Forelimb muscle (tissue), 1 donor: ENCODE data around the gene UBE3A. TPM values are rescaled to one million over a fixed set of nuclear protein-coding genes. Genes with fewer than 3 reads are reported as not detected.

Experiments used
- DNase-seq: peaks from one replicate; pipeline ENCODE4 v3.0.0-alpha.2; 2013; ENCODE audit warnings: low read depth
- polyA plus RNA-seq: library from polyadenylated mRNA; unstranded; fragments of 120-200 nt; gene quantifications from one replicate; pipeline ENCODE4 v1.2.1, GENCODE V29; 2013; ENCODE audit not compliant: insufficient read length

The UBE3A gene
- polyA plus RNA-seq, 1 donor, result 95.0 TPM

DNA sequence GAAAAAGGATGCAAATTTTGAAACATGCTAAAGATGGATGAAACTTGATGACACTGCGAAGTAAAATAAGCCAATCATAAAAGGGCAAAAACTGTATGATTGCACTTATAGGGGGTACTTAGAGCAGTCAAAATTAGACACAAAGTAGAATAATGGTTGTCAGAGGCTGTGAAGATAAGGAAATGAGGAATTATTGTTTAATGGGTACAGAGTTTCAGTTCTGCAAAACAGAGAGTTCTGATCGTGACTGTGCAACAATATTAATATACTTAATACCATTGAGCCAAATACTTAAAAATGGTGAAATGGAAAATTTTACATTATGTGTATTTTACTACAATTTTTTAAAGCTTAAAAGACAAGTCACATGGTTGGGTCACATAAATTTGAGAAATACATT lies 35.1 kb downstream of the UBE3A start:
- no peak for DNase-seq

DNA sequence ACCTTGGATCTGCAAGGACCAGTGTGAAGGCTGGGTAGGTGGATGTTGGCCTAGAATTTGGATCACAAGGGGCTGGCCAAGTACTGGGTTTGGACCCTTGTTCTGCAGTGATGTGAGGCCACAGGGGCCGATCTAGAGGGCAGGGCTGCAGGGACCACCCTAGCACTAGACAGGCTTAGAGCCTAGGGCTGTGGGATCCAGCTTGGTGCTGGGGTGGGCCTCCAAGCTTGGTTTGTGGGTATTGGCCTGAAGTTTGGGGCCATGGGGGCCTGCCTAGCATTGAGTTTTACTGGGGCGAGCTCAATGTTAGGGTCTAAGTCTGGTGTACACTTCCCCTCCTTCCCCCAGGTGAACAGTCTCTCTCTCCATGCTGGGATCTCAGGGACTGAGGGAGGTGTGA lies 36.5 kb downstream of the UBE3A start:
- DNase-seq, result no peak

DNA sequence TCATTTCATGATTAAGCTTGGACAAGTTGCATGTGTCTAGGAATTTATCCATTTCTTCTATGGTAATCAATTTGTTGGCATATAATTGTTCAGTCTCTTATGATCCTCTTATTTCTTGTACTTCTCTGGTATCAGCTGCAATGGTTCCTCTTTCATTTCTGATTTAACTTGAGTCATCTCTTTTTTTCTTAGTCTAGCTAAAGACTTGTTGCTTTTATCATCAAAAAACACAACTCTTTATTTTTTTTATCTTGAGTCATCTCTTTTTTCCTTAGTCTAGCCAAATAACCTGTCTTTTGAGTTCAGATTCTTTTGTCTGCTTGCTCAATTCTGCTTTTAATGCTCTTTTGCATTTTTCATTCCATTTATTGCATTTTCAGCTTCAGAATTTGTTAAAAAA lies 37.3 kb downstream of the UBE3A start:
- no peak for DNase-seq

DNA sequence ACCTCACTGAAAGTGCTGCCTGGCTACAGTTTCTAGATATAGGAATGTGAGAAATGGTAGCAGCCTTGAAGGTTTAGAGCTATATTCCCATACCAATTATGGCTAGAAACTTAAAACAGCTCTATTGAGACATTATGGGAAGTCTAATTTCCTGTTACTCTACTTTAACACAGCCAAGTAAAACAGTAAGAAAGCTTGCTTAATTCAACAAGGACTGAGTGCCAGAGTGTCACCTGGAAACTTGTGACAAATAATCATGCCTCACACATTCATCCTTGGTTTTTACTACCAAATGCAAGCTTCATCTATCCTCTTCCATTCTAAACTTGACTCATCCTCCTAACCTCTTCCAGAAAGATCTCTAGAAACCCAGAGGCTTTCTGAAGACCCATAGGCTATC lies 41.7 kb downstream of the UBE3A start:
- DNase-seq, result no peak

DNA sequence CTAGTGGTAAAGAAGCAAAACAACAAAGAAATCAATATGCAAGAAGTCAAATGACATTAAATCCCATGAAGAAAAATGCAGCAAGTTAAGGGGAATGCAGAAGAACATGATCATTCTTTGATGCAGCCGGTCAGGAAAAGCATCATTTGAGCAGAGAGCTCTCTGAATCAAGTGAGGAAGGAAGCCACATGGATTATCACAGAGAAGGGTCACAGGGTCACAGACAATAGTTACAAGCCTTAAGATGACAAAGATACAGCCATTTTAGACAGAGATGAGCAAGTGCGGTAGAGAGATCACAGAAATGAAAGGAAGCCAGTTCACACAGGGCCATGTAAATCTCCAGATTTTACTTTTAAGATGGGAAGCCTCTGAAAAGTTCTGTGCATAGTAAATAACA lies 43.9 kb downstream of the UBE3A start:
- DNase-seq, result no peak

DNA sequence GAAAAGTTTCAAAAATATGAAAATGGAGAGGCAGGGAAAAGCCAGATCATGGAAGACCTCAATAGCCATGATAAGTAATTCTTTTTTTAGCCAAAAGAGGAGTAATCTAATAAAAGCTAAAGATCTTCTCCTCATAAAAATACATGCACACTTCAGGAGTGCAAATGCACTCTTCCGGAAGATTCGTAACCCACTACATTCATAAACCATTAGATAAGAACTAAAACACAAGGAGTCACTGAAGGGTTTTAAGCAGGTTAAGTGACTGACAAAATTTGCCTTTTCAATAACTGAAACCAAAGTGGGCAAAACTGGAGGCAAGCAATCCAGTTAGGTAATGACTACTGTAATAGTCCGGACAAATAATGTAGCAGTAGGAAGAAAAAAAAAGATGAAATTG lies 46.0 kb downstream of the UBE3A start:
- no peak for DNase-seq

DNA sequence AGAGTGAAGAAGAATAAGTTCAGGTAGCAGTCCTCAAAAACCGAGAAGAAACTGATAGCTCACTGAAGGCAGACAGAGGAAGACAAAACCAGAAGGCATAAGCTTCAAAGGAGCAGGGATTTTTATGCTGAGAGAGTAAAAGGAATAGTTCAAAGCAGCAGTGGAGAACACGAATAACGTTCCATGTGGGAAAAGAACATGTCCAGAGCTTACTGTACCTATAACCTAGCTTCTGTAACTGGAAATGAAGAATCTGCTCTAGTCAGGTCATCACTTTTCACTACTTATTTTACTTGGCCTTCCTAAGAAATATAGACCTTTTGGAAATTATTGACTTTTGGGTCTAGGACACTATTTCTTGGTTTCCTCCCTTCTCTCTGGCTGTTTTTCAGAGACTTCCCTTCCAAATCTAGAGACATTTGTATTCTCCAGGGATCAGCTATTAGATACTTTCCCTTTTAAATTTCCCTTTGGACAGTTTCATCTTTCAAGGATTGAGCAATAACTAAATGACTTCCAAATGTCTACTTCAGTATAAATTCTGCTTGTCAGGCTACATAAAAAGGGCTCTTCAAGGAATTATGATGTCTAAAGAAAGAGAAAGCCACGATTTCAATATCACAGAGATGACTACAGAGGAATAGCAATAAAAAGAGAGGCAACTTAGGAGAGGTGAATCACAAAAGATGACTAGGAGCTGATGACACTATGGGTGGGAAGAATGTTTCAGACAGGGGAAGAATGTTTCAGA lies 46.7 kb downstream of the UBE3A start:
- peak; percentile 26 for DNase-seq

DNA sequence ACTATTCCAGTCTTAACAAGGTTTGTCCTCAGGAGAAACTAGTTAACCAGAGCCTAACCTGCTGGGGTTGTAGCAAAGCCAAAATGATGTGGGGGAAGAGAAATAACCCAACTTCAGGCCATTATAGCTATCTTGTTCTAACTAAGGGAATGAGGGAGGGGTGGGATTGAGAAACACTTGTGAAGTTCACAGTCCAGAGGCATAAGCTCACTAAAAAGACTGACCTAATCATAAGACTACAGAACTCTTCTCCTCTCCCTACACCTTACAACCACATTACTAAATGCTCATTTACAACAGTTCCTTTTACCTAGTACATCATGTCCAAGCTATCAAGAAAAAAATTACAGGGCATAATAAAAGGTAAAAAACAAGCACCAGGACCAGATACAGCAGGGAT lies 52.8 kb downstream of the UBE3A start:
- DNase-seq, result no peak

DNA sequence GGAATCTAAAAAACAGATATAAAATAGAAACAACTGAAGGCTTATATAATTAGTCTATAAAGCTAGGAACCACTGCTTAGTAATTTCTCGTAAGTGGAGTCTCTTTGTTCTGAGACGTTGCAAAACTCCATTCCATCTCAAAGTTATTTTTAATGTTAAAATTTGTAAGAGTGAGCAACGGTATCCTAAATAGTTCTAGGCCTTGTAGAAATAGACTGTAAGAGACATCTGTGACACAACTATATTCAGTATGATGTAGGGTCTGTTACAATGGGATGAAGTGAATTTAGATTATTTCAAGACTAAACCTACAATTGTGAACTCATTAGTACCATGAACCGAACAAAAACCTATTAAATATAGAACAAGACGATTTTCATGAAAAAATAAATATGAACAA lies 57.2 kb downstream of the UBE3A start:
- DNase-seq, result no peak

DNA sequence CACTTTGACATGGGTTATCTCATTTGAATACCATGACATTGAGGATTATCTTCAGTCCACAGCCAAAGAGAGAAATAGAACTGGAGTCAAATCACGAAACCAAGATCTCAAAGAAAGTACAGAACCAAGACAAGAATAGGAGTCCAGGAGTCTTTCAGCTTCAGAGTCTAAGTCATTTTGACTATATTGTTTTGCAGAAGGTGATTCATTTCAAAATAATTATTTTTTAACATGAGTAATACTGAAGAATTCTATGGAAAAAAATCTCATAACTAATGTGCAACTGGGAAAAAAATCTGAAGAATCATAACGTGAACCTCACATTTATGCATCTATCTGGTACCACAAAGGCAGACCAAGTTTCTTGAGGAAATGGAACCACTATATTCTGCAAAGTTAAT lies 60.3 kb downstream of the UBE3A start:
- no peak for DNase-seq

DNA sequence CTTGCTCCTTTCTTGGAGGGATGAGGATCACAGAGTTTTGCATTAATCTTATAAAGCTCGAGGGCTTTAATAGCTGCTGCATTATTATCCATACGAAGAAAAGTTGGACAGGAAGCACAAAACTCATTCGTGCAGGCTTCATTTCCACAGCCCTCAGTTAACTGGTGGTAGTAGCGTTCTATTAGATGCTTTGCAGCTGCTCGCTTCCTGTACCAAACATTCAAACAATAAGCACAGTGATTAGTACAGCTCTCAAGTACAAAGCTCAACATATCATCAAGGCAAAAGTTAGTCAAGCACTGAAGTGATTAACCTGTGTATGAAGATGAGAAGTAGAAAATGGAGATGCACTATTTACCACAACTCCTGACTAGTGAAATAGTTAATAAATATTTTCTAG lies 63.3 kb downstream of the UBE3A start:
- DNase-seq, result no peak

DNA sequence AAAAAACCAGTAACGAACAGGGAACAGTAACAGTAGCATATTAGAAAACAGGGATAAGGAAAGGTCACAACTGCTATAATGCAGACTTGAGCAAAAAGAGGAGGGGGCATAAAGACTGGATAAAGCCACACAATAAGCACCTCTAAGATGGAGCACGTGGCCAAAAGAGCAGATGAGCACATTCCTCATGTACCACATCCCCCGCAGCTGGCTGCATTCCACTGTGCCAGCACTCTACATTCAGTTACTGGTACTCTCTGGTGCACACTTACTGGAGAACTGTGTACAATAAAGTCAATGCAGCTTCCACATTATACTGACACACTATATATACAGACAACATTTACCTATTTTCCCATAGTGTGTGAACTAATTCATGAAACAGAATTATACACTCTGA lies 64.7 kb downstream of the UBE3A start:
- DNase-seq, result no peak

DNA sequence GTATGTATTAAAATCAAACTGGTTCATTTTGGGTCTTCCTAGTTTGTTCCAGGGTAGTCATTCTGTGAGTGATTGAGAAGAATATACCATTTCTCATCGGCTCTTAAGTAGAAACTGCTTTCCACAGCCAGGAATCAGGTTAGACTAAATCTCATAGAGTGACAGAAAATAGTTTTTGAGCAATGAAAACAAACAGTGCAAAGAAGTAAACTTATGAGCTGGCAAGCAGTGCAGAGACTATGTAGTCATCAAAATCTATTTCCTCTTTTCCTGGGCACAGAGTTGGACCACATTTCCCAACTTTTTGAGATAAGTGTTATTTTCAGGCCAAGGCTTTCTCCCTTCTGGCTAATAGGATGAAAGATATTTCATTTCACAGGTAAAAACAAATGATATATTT lies 66.5 kb downstream of the UBE3A start:
- DNase-seq, result no peak

DNA sequence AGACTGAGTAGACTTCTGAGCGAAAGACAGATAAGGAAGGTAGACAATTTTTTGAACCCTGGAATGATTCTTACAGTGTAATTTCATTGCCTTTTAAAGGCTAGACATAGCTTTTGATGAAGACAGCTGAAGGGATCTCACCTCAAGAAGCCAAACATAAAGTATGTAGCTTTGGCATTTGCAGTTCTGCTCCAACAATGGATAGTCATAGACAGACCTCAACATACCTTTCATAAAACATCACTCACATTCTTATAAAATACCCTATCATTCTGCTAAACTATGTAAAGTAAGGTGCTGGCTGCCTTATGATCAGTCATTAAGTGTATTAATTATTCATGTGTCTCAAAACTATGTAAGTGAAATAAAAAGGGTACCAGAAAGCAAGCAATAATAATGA lies 70.0 kb downstream of the UBE3A start:
- DNase-seq, result no peak

DNA sequence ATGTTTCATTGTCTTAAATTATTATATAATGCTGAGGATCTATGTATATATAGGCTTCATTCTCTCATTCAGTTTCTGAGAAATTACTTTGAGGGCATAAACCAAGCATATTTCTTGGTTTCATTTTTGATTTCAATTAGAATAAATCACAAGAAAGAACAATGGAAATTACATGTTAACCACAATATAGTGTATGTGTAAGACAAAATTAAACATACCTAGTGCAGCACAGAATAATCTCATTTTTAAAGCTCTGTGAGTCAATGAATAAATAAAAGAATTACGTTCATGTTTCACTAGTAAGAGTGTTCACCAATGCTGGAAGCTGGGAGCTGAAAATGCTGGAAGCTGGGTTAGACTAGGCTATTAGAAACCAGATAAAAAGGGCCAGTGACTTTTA lies 72.8 kb downstream of the UBE3A start:
- DNase-seq, result no peak

DNA sequence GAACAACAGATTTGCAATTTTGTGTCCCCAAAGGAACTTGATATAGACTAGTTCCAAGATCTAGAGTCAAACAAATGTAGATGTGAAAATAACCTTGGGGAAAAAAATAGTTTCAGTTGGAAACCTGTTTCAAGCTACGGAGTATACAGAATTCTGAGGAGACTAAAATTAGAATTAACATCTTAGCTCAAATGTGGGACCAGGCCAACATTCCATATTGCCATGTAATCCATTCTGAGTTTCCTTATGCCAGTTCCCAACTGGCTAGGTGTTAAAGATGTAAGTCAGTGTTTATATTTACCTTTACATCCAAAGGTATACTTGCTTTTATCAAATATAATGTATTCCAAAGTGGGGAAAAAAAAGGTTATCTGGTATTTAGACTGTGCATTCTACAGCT lies 76.3 kb downstream of the UBE3A start:
- no peak for DNase-seq

DNA sequence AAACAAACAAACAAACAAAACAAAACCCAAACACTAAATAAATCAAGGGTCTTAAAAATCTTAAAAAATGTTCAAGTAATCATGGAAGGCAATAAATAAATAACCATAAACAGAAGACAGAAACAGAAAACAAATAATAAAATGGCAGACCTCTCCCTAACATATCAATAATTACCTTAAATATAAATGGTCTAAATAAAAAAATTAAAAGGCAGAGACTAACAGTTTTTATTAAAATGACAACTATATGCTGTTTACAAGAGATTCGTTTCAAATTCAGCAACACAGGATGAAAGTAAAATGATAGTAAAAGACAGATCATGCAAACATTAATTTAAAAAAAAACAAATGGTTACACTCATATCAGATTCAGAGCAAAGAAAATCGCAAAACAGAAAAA lies 91.1 kb downstream of the UBE3A start:
- no peak for DNase-seq

DNA sequence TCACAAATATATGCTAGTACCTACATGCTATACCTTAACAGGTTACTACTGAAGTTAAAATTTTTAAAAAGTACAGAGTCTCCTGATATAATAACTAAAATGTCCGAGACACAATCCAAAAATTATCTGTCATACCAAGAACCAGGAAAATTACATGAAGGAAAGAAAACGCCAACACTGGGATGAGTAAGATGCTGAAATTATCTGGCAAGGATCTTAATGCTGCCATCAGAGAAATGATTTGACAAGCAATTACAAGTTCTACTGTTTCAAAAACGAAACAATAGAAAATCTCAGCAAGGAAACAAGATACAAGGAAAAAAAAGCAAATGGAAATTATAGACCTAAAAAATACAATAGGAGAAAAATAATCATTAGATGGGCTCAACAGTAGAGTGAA lies 92.5 kb downstream of the UBE3A start:
- DNase-seq, result no peak

DNA sequence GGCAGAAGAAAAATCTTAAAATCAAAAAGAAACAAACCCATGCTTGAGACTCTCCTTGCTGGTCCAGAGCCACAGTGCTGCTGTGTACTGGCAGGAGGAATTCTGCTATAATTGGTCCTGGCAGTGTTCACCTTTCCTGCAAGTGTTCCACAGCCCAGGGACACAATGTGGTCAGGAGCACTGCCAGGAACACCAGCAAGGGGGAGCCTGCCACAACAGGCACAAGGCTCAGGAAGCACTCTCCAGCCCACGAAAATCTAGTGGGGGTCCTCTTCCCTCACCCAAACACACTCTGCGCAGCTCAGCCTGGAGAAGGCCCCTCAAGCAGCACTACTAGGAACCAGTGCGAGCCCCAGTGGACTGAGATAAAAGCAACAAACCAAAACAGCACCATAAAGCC lies 92.9 kb downstream of the UBE3A start:
- DNase-seq, result no peak

DNA sequence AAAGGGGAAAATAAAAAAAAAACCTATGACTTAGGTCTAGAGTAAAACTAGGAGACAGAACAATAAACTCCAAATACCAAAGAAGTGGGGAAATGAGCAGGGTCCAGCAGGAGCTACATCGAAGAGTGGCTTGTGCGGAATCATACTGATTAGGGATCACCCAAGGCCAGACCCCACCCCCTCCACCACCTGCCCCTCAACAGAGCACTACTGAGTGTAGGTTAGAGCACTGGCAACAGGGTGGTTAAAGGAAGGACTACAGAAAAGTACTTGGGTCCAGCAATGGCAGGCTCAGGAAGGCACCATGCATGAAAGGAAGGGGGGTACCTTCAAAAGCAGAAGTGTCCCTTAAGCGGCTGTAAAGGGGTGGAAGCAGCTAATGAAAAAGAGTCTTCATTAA lies 96.2 kb downstream of the UBE3A start:
- no peak for DNase-seq

DNA sequence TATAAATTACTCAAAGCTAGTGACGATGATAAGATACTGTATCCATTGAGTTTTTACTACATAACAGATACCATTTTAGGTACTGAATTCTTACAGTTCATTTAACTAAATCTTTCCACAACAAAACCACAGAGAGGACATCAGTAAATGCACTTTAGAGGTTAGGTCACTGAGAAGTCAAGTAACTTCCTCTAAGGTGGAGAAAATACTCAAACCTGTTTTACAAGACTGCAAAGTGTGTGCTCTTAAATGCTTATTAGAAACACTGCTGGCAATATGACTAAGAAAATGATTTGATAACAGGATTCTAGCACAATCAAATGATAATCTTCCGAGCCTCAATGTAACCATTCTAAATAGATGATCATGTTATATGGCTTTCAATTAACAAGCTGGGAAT lies 99.4 kb downstream of the UBE3A start:
- DNase-seq, result no peak

DNA sequence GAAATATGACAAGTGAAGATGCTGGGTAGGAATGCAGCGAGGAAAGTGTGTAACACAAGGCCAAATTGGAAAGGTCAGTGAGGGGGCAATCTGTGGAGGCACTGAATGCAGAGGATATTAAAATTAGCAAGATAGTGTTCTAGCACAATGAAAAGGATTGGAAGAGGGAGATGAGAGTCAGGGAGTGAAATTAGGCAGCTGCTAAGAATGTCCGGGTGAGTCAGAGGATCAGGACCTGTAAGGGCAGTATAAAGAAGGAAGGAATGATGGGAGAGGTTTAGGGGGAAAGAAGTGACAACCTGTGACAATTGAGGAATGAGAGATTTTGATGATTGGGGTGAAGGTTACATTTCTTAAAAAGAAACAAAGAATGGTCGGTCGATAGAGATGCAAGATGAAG lies 103.5 kb downstream of the UBE3A start:
- DNase-seq, result no peak

DNA sequence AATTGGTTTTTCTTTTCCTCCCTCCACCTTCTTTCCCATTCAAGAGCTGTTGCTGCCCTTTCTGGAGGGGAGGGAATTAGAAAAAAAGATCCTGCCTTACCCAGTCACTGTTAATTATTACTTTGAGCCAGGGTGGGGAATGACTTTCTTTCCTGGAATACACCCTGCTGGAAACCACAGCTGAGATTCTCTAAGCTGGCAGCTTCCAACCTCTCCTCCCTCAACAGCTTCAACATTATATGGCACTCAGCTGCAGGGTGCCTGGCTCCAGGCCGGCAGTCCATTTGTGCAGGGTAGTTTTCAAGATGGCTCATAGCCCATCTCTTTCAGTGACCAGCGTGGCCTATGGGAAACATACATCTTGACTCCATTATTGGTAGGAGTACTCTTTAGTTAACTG lies 105.8 kb downstream of the UBE3A start:
- DNase-seq, result no peak

DNA sequence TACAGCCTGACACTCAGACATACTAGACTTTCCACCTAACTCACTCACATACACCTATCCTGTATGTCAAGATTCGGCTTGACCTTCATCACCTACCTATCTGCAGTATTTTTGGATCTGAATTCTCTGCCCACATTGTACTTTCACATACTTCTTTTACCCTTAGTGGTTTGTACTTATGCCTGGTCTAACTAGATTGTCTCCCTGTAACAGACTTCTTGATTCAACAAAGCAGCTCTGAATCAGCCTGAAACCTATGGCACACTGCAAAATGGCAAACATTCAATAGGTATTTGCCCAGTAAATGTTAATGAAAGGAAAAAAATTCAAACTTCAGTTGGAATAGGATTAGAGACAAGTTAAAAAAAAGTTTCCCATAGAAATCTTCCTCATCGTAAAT lies 106.5 kb downstream of the UBE3A start:
- no peak for DNase-seq
